HG03103 (cell line): ENCODE data around the gene DDX28.

Experiments used
- ATAC-seq: cut with Tn5 transposase; IDR thresholded peaks from one replicate; pipeline ENCODE4 v1.9.1; 2021; ENCODE audit warnings: low read depth; ENCODE audit not compliant: unreplicated experiment

DDX28 gene, protein sequence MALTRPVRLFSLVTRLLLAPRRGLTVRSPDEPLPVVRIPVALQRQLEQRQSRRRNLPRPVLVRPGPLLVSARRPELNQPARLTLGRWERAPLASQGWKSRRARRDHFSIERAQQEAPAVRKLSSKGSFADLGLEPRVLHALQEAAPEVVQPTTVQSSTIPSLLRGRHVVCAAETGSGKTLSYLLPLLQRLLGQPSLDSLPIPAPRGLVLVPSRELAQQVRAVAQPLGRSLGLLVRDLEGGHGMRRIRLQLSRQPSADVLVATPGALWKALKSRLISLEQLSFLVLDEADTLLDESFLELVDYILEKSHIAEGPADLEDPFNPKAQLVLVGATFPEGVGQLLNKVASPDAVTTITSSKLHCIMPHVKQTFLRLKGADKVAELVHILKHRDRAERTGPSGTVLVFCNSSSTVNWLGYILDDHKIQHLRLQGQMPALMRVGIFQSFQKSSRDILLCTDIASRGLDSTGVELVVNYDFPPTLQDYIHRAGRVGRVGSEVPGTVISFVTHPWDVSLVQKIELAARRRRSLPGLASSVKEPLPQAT

DNA sequence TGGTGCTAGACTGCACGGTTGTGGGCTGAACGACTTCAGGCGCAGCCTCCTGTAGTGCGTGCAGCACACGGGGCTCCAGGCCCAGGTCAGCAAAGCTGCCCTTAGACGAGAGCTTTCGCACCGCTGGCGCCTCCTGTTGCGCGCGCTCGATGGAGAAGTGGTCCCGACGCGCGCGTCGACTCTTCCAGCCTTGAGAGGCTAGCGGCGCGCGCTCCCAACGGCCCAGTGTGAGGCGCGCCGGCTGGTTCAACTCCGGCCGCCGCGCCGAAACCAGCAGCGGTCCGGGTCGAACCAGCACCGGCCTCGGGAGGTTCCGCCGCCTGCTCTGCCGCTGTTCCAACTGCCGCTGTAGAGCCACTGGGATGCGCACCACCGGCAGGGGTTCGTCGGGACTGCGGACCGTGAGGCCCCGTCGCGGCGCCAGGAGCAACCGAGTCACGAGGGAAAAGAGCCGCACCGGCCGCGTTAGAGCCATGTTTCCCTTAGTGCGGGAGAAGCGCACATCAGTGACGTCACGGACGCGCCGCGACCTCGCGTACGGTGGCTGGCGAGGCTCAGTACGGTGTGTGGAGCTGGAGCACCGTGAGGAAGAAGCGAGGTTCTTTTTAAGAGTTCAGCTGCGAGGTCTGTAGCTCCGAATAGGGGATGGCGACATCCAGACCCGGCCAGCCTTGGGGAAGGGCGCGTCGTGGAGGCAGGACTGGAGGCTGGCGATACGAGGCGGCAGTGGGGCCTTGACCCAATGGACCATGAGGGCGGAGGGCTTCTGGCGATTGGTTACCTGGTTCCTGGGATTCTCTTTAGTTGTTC, at the start of gene DDX28, which contains the start of gene DUS2:
Gene DDX28, minus strand, starts transcription at position 505 of the 810 bp plus-strand sequence. Its CDS starts 30 bp downstream, at position 475.
Gene DUS2, plus strand, starts transcription at position 557 of the 810 bp plus-strand sequence. CDS start 14,740 bp downstream, outside the sequence.
- ATAC-seq, result peak; percentile 67

DNA sequence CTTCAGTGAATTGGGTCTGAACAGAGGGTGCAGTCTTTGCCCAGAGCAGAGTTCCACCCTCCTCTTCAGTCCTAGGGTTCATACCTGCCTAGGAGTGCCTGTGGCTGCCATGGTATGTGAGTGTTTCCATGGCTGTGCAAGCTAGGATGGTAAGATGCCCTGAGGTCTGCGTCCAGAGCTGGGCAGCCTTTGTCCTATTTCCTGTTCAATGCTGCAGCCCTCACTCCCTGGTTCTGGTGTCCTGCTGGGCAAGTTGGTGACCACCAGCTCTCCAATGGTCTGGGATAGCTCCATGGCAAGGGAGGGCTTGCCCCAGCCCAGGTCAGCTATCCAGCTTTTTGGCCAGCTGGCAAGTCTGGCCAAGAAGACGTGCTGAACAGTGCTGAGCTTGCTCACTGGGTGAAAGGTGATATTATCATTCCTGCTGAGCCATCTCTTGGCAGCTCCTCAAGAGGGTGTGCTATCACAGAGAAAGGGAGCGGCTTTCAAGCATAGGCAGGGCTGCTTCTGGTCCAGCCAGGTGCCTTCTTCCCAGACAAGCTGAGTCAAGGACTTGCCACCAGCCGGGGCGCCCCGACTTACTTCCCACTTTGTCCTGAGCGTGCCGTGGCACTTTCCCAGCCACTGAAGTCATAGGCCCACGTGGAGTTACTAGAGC, 49.1 kb upstream of the DDX28 start:
- ATAC-seq, result no peak

DNA sequence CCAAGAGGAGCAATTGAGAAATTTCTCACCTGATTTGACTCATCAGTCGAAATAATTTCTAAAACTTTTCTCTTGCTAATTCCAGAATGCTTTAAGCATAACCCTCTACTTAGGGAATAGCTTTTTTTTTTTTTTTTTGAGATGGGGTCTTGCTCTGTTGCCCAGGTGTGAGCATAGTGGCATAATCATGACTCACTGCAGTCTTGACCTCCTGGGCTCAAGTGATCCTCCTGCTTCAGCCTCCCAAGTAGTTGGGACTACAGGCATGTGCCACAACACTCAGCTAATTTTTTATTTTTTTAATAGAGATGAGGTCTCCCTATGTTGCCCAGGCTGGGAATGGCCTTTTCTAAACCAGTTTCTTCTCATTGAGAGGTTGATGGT, 48.5 kb upstream of the DDX28 start:
- no peak for ATAC-seq

DNA sequence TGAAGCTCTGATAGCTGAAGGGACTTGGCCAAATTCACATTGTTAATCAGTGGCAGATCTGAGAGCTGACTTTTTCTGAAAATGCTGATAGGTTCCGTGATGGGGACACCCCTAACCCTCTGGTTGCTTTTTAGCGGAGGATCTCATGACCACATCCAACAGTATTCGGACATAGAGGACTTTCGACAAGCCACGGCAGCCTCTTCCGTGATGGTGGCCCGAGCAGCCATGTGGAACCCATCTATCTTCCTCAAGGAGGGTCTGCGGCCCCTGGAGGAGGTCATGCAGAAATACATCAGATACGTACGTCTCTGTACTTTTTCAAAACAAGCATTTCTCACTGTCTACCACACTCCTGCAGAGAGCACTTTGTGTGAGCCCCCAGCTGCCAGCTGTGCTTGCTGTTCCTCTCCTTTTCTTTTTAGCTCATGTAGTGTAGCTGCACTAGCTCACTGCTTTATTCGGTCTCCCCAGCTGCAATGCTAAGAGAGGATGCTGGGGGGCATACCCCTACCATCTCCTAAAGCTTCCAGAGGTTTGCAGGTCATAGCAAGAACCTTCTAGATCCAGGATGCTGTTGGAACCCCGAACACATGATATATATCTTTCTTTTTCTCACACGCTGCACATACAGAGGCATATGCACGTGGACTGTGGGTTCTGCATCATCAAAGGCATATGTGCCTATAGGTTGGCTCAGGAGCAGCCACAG, 47.9 kb upstream of the DDX28 start:
- no peak for ATAC-seq

DNA sequence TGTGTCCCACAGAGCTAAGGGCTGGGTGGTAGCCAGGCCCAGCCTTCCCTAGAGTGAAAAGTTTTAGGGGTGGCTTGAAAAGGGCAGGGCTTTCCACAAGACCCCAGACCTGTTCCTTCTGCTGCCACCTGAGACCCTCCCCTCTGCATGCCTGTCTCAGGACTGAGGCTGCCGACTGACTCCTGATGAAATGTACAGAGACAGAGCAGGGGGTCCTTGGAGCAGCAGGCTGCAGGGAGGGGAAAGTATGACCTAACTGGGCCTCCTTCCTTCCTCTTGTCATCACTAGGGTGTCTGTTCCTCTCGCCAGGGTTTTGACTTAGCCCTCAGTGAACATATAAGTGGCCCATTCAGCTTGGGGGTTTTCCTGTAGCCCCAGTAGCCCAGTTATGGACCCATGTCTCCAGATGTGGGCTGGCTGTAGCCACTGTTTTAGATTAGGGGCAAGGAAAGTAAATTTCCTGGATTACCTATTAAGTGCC, 47.3 kb upstream of the DDX28 start:
- no peak for ATAC-seq

DNA sequence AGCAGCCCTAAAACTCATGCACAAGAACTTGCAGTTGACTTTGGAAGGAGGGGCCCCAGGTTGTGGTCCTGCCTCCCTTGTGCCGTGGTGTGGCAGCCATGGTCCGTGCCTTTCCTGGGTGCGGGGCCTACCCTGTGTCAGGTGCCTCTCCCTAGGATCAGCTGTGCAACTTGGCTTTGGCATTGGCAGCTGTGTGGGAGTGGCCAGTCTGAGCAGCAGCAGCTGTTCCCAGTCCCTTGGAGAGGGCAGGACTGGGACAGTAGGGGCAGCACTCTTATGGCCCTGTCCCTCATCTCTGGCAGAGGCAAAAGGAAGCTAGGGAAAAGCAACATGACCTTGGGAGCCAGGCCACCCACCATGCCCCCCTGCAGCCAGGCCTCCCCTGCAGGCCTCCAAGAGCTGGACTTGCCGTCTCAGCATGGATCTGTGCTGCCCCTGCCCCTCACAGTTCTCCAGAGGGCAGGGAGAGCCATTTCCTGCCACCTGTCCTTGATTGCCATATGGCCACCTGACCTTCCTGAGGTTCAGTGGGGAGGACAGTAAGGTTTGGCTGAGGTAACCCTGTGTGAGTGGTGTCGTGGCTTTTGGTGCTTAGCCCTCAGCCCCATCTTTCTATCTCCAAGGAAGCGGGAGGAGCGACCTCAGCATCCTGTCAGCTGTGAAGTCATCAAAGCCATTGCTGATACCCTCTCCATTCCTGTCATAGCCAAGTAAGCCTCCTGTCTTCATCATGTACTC, 46.6 kb upstream of the DDX28 start:
- ATAC-seq, result no peak

DNA sequence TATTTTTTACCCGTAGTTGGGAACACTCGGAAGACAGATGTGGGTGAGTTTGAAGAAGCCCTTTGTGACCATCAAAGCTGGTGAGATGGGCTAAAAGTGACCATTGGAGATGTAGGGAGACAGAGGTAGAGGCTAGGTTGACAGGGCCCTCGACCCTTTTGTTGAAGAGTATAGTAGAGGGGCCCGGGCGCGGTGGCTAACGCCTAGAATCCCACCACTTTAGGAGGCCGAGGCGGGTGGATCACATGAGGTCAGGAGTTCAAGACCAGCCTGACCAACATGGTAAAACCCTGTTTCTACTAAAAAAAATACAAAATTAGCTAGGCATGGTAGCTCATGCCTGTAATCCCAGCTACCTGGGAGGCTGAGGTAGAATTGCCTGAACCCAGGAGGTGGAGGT, 45.9 kb upstream of the DDX28 start:
- ATAC-seq, result no peak

DNA sequence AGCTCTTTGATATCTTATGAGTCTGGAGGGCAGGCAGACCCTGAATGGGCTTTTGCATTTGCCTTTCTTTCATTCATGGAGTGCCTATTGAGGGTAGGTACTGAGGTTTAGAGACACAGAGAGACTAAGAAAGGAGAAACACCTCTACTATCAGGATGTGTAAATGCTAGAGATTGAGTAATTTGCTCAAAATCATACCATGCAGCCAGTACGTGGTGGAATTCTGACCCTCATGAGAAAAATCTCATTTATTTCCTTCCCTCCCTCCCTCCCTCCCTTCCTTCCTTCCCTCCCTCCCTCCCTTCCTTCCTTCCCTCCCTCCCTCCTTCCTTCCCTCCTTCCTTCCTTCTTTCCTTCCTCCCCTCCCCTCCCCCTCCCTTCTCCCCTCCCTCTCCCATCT, 43.7 kb upstream of the DDX28 start:
- no peak for ATAC-seq

DNA sequence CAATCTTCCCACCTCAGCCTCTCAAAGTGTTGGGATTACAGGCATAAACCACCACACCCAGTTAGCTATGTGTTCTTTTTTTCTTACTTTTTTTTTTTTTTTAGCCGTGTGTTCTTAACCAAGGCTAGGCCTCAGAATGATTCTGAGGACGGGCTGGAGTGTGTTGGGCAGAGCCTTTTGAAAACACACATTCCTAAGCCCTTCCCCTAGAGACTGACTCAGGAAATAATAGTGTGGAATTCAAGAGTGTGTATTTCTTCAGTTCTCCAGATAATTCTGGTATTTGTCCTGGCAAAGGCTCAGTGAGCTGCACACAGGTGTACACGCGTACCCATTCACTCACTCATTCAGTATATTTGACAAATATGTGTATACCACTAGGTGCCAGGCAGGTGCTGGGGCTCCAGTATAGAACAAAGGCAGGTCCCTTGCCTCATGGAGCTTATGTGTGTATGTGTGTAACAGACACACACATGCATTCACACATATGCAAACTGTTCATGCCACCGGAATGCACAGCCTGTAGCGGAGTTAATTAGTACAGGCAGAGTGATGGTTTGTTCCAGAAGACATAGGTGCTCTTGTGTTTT, 42.8 kb upstream of the DDX28 start:
- ATAC-seq, result no peak

DNA sequence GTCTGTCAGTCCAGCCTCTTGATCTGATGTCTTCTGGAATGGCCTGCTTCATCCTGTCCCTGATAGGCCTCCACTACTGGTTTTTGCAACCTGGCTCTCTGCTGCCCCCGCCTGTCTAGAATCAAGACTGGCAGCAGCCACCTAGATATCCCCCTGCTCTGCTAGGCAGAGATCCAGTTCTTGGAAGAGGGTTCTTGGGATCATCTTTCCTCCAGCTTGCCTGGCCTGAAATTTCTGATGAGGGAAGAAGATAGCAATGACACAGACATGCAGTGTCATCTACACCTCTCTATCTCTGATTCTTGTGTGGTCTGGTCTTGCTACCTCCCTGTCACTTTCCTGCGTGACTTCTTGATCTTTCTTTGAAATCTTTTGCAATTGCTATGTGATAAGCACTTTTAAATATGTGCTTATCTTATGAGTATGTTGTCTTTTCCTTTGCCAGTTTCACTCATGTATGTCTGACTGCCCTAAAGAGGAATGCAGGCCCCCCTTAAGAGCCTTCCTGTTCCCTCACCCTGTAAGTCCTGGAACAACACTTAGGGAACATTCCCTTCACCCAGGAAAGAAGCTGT, 41.8 kb upstream of the DDX28 start:
- ATAC-seq, result no peak

DNA sequence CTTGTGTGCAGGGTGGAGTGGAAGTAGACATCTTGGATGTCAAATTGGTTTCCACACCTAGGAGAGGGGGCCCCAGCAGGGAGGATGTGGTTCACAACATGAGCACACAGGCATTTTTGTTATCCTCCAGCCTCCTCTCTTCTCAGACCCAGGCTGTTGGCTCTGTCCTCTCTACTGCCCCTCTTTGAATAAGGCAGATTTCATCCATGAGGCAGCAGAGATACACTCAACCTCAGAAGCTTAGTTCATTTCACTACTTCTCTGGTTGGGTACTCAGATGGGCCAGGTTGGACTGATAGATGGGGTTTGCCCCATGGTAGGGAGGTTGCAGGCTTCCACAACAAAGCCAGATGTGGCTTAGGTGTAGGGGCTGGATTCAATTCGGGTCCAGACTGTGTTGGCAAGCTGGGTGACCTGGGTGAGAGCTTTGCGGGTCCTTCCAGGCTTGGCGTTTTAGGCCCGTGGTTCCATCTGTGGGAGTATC, 39.9 kb upstream of the DDX28 start:
- ATAC-seq, result no peak

DNA sequence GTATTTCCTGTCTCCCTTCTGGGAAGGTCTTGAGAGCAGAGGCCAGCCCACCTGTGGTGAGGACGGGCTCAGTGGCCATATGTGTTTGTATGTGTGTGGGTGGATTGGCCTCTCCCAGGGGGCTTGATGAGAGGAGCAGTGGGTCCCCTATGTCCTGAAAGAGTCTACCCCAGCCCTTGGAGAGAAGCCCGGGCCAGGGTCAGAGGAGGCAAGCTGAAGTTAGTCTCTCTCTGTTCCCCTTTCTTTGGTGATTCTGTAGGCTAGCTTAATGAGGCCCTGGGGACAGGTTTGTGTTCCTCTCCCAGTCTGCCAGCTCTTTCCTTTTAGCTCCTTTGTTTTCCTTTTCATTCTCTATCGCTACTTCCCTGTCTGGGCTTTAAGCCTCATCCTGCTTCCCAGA, 38.4 kb upstream of the DDX28 start:
- ATAC-seq, result no peak

DNA sequence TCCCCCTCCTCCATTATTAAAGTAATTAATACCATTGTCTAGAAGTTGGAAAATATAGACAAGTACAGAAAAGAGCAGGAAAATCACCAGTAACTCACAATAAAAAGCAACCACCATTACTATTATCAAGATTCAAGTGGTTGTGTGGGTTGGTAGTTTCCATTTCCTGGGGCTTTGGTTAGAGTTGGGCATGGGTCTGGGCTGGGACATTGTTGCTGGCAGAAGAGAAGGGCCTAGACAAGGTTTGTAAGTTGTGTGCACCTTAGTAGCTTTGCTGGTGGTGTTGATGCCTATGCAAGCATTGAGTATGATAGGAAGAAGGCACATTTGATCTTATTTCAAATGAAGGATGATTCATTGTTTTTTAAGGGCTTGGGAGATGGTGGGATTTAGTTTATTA, 36.8 kb upstream of the DDX28 start:
- no peak for ATAC-seq

DNA sequence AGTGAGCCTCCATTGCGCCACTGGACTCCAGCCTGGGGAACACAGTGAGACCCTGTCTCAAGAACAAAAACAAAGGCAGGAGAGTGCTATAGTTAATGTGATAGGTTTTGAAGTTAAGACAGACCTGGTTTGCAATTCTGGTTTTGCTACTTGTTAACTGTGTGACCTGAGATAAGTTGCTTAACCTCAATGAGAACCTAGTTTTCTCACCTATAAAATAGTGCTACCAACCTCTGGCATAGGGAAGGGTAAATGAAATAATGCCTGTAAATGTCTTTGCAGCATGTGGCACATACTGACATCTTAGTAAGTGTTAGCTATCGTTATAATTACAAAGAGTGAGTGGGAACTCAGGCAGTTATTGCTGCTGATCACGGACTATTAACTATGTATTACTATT, 32.4 kb upstream of the DDX28 start:
- no peak for ATAC-seq

DNA sequence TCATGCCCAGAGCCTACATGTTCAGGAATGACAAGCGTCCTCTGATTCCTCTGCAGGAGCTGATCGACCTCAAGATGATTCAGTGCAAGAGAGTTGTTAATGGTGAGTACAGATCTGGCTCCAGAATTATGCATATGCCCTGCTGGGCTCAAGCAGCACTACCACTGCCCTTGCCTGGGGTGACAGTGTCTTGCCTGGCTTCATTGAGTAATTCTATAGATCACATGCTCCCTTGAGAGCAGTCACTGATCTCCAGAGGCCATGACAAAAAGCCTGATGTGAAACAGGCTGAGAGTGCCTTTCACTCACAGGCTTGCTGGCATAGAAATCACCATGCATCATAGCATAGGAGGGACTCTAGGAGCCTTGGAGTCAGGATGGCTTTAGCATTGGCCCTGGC, 26.4 kb upstream of the DDX28 start:
- no peak for ATAC-seq

DNA sequence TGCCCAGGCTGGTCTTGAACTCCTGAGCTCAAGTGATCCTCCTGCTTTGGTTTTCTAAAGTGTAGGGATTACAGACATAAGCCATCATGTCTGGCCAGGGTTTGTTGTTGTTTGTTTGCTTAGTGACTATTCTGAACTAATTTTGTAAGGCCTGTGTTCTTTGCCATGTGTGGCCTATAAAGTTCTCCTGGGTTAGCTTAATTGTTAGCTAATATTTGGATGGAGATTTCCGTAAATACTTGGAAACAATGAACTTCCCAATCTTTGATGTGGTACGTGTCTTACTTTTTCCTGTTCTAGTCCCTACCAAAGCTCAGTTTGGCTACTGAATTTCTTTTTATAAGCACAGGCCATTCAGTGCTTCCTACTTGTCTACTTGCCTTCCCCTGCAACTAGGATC, 25.0 kb upstream of the DDX28 start:
- ATAC-seq, result no peak

DNA sequence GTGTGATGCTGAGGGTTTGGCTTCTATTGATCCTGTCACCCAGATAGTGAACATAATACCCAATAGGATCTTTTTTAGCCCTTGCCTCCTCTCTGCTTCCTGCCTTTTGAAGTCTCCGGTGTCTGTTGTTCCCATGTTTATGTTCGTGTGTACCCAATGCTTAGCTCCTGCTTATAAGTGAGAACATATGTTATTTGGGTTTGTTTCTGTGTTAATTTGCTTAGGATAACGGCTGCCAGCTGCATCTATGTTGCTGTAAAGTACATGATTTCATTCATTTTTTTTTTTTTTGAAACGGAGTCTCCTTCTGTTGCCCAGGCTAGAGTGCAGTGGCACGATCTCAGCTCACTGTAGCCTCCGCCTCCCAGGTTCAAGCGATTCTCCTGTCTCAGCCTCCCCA, 23.1 kb upstream of the DDX28 start:
- no peak for ATAC-seq

DNA sequence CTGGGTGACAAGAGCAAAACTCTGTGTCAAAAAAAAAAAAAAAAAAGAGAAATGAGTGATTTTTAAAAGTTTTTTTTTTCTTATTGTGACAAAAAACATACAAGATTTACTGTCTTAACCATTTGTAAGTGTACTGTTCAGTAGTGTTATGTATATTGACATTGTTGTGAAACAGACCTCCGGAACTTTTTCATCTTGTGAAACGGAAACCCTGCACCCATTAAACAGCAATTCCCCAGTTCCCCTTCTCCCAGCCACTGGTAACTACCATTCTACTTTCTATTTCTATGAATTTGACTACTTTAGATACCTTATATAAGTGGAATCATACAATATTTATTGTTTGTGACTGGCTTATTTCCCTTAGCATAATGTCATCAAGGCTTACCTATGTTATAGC, 18.8 kb upstream of the DDX28 start:
- no peak for ATAC-seq
